G401.6 (cell line): Measurements from ENCODE around the gene ERBB4.
"Not testable (repeated sequence)": the region's sequence is repeated elsewhere in the genome, so short reads cannot be mapped to it uniquely, and the experiment has no call there.

Experiments used
- FAIRE-seq: peaks from 2 replicates; lab custom pipeline; 2012; peaks lifted over from hg19 to GRCh38; lab: Jason Lieb, UNC

ERBB4 gene

GRCh38 chr2:212299333-212299732 lies 239.3 kb downstream of the ERBB4 start:
- no peak for FAIRE-seq

- FAIRE-seq: no peak
These were observed 243.0 kb downstream of the ERBB4 start for GRCh38 chr2:212295571-212295970.

GRCh38 chr2:212294816-212295215 lies 243.8 kb downstream of the ERBB4 start:
- FAIRE-seq: no peak

GRCh38 chr2:212289301-212289700 lies 249.3 kb downstream of the ERBB4 start:
- FAIRE-seq: no peak

GRCh38 chr2:212288308-212288707 lies 250.3 kb downstream of the ERBB4 start:
- no peak for FAIRE-seq

- no peak for FAIRE-seq
These were observed 254.4 kb downstream of the ERBB4 start for GRCh38 chr2:212284166-212284565.

GRCh38 chr2:212282671-212283261 lies 255.8 kb downstream of the ERBB4 start:
- no peak for FAIRE-seq

- no peak for FAIRE-seq
These were observed 261.8 kb downstream of the ERBB4 start for GRCh38 chr2:212276813-212277212.

- FAIRE-seq: no peak
These were observed 264.4 kb downstream of the ERBB4 start for GRCh38 chr2:212274215-212274614.

GRCh38 chr2:212271583-212271982 lies 267.0 kb downstream of the ERBB4 start:
- FAIRE-seq: no peak

- no peak for FAIRE-seq
These were observed 269.6 kb downstream of the ERBB4 start for GRCh38 chr2:212269005-212269404.

GRCh38 chr2:212266297-212266696 lies 272.3 kb downstream of the ERBB4 start:
- FAIRE-seq: no peak

- no peak for FAIRE-seq
These were observed 272.8 kb downstream of the ERBB4 start for GRCh38 chr2:212265777-212266176.

GRCh38 chr2:212264187-212264586 lies 274.4 kb downstream of the ERBB4 start:
- FAIRE-seq: no peak

- FAIRE-seq: no peak
These were observed 279.4 kb downstream of the ERBB4 start for GRCh38 chr2:212259226-212259625.

- no peak for FAIRE-seq
These were observed 284.3 kb downstream of the ERBB4 start for GRCh38 chr2:212254339-212254738.

- FAIRE-seq: peak; percentile 39
These were observed 289.2 kb downstream of the ERBB4 start for GRCh38 chr2:212249451-212249850.

- no peak for FAIRE-seq
These were observed 292.7 kb downstream of the ERBB4 start for GRCh38 chr2:212245880-212246279.

GRCh38 chr2:212242724-212243123 lies 295.9 kb downstream of the ERBB4 start:
- no peak for FAIRE-seq

GRCh38 chr2:212238152-212238551 lies 300.4 kb downstream of the ERBB4 start:
- not testable (repeated sequence) for FAIRE-seq

GRCh38 chr2:212237350-212238095 lies 301.1 kb downstream of the ERBB4 start:
- no peak for FAIRE-seq

- no peak for FAIRE-seq
These were observed 309.8 kb downstream of the ERBB4 start for GRCh38 chr2:212228743-212229171.

GRCh38 chr2:212227755-212228154 lies 310.8 kb downstream of the ERBB4 start:
- FAIRE-seq: no peak

- no peak for FAIRE-seq
These were observed 312.5 kb downstream of the ERBB4 start for GRCh38 chr2:212226114-212226513.
